Lung (tissue), 12 donors: ENCODE measurements around the gene ZBTB32. TPM values are rescaled to one million over a fixed set of nuclear protein-coding genes. Genes with fewer than 3 reads are reported as not detected.

Source experiments
- ATAC-seq: fragments of 200-7000 bp; cut with Tn5 transposase; one replicate; pipeline ENCODE4 v1.9.1; 2020; ENCODE audit warnings: moderate number of reproducible peaks; ENCODE audit not compliant: insufficient read depth, low FRiP score
- DNase-seq, 3 donors: peaks; one replicate each; pipeline ENCODE4 v3.0.0-alpha.2; 2013 to 2017
- H3K27ac ChIP-seq, 2 donors: one replicate each; pipeline ENCODE4 v1.5.1; 2013; ENCODE audit warnings: mild to moderate bottlenecking in 2 of 2, moderate library complexity in 2 of 2, control low read depth in 1 of 2, inconsistent platforms in 1 of 2, low read depth in 1 of 2, low read length in 1 of 2
- H3K27me3 ChIP-seq, 3 donors: one replicate each; pipeline ENCODE4 v1.5.1; 2013; ENCODE audit warnings: low read length in 2 of 3; ENCODE audit not compliant: control insufficient read depth in 3 of 3, insufficient read depth in 3 of 3
- H3K36me3 ChIP-seq, 4 donors: one replicate each; pipeline ENCODE4 v1.5.1; 2013; ENCODE audit warnings: low read length in 4 of 4, mild to moderate bottlenecking in 1 of 4, moderate library complexity in 1 of 4; ENCODE audit not compliant: control insufficient read depth in 4 of 4, insufficient read depth in 4 of 4
- H3K4me1 ChIP-seq, 5 donors: one replicate each; pipeline ENCODE4 v1.5.1; 2013; ENCODE audit warnings: low read length in 5 of 5, mild to moderate bottlenecking in 2 of 5, moderate library complexity in 1 of 5; ENCODE audit not compliant: control insufficient read depth in 5 of 5, insufficient read depth in 5 of 5
- H3K4me3 ChIP-seq: one replicate; pipeline ENCODE4 v1.5.1; 2013; ENCODE audit warnings: mild to moderate bottlenecking, control low read depth, moderate library complexity
- H3K9ac ChIP-seq, 2 donors: one replicate each; pipeline ENCODE4 v1.5.1; 2013; ENCODE audit warnings: low read length in 2 of 2, control low read depth in 1 of 2; ENCODE audit not compliant: insufficient read depth in 1 of 2
- H3K9me3 ChIP-seq, 4 donors: one replicate each; pipeline ENCODE4 v1.5.1; 2013; ENCODE audit warnings: low read length in 3 of 4, mild to moderate bottlenecking in 1 of 4, moderate library complexity in 1 of 4; ENCODE audit not compliant: control insufficient read depth in 4 of 4, insufficient read depth in 3 of 4
- CTCF ChIP-seq: IDR thresholded peaks from 2 replicates; pipeline ENCODE4 v1.5.1; 2012; ENCODE audit warnings: mild to moderate bottlenecking; ENCODE audit errors: control extremely low read depth, extremely low read depth
- WGBS, 2 donors: extraction: QIAGEN DNeasy Blood & Tissue Kit; methylation state at CpG; one replicate each; pipeline ENCODE4 v1.1.7; 2013; 5-methylcytosine and 5-hydroxymethylcytosine counted together
- polyA plus RNA-seq, 2 donors: library from polyadenylated mRNA; stranded (reverse); fragments of 200-250 nt; gene quantifications; one replicate each; pipeline ENCODE4 v1.2.1, GENCODE V29; 2013
- total RNA-seq, 2 donors: library from RNA; depleted of rRNA in 1 of 2; stranded (reverse); fragments of >200 nt in 1 of 2; gene quantifications; one replicate each; pipeline ENCODE4 v1.2.1, GENCODE V29; 2014 to 2021
- donor health status: control.
- donor health status: control.
- donor health status: Bipolar disorder and iron deficiency.
- donor health status: healthy.
- donor health status: DM: yes; HTN: yes; CAD: no.

Gene ZBTB32
- total and polyA plus RNA-seq, 4 donors, result 0.22 to 0.63 (median 0.39) TPM

GRCh38 chr19:35734889-35735288, 30.5 kb downstream of the ZBTB32 start:
- peaks cover 0 to 4% (median 0%) of the 10 kb centered on the region in 5 donors for H3K4me1 ChIP-seq
- WGBS, 2 donors, result 87 to 92% methylated on average over 5 of the region's 5 CpGs

GRCh38 chr19:35736913-35737886, 32.8 kb downstream of the ZBTB32 start:
- Histone ChIP-seq H3K27me3 (no peaks in the 10 kb centered on the region), H3K4me3 (no peak overlapping the region), H3K36me3 (peaks cover 3 to 50% (median 20%) of the 10 kb centered on the region in 4 donors), H3K9me3 (no peaks in the 10 kb centered on the region), H3K9ac (no peak overlapping the region), H3K27ac (no peak overlapping the region), H3K4me1 (peaks cover 0 to 14% (median 0%) of the 10 kb centered on the region in 5 donors)
- WGBS, 2 donors, result 87 to 92% methylated on average over 22 of the region's 22 CpGs
- TF ChIP-seq CTCF, result no peak
- ATAC-seq, result no peak
- no peak for DNase-seq

More at GRCh38 chr19:35734889-35735288, 30.5 kb downstream of the ZBTB32 start:
- no peak for ATAC-seq
- H3K9ac ChIP-seq, result no peak overlapping the region
- no peaks in the 10 kb centered on the region for H3K9me3 ChIP-seq
- H3K27me3 ChIP-seq, result no peaks in the 10 kb centered on the region
- no peak overlapping the region for H3K4me3 ChIP-seq
- TF ChIP-seq CTCF, result no peak
- peaks cover 3 to 72% (median 28%) of the 10 kb centered on the region in 4 donors for H3K36me3 ChIP-seq
- no peak overlapping the region for H3K27ac ChIP-seq
- DNase-seq, result no peak

- no peak overlapping the region for H3K27ac ChIP-seq
- DNase-seq, result no peak
- H3K4me3 ChIP-seq, result no peak overlapping the region
- no peaks in the 10 kb centered on the region for H3K27me3 ChIP-seq
- H3K9ac ChIP-seq, result no peak overlapping the region
- ATAC-seq, result no peak
- no peaks in the 10 kb centered on the region for H3K9me3 ChIP-seq
- TF ChIP-seq CTCF, result no peak
- peaks cover 0 to 14% (median 0%) of the 10 kb centered on the region in 5 donors for H3K4me1 ChIP-seq
- H3K36me3 ChIP-seq, result peaks cover 3 to 44% (median 22%) of the 10 kb centered on the region in 4 donors
- WGBS, 2 donors, result 92 to 93% methylated on average over 37 of the region's 37 CpGs
Measured at GRCh38 chr19:35738021-35738886, 33.9 kb downstream of the ZBTB32 start.
